K562 (cell line): ENCODE data around the gene MAML3. TPM values are rescaled to one million over a fixed set of nuclear protein-coding genes. Genes with fewer than 3 reads are reported as not detected.

ENCODE experiments used
- ARNT ChIP-seq, 2 experiments: fragments of 450-650 bp; IDR thresholded peaks; 2 replicates each; pipeline ENCODE4 v1.6.1; 2016; ENCODE audit warnings: mild to moderate bottlenecking in 1 of 2
- BHLHE40 ChIP-seq: IDR thresholded peaks from 2 replicates; pipeline ENCODE4 v1.6.1; 2011; ENCODE audit warnings: low read length, improper control_type of control experiment
- BRD9 ChIP-seq: fragments of 450-650 bp; IDR thresholded peaks from 2 replicates; pipeline ENCODE4 v1.6.1; 2018; ENCODE audit warnings: low read depth; ENCODE audit not compliant: partially characterized antibody
- DPF2 ChIP-seq: fragments of 450-650 bp; IDR thresholded peaks from 2 replicates; pipeline ENCODE4 v1.6.1; 2016
- FIP1L1 ChIP-seq: fragments of 200-400 bp; formaldehyde crosslinking; IDR thresholded peaks from 2 replicates; pipeline ENCODE4 v1.6.1; 2018; ENCODE audit warnings: mild to moderate bottlenecking, low read depth, low read length; ENCODE audit not compliant: poor library complexity, severe bottlenecking
- GABPA ChIP-seq: fragments of 200-800 bp; sonication (Bioruptor generic); conservative IDR thresholded peaks from 2 replicates; pipeline ENCODE4 v1.6.1; 2016; ENCODE audit warnings: low read depth, missing genetic modification characterization, missing compliant biosample characterization
- KDM2B ChIP-seq: fragments of 250-450 bp; sonication (Bioruptor Pico); IDR thresholded peaks from 2 replicates; pipeline ENCODE4 v1.8.0; 2021; ENCODE audit warnings: mild to moderate bottlenecking, moderate library complexity
- MTF1 ChIP-seq: fragments of 250-450 bp; sonication (Bioruptor Pico); IDR thresholded peaks from 2 replicates; pipeline ENCODE4 v1.9.0; 2021; ENCODE audit warnings: moderate library complexity, mild to moderate bottlenecking, inconsistent platforms, borderline replicate concordance
- NCOA6 ChIP-seq: fragments of 450-650 bp; IDR thresholded peaks from 2 replicates; pipeline ENCODE4 v1.6.1; 2017; ENCODE audit warnings: mild to moderate bottlenecking
- RBFOX2 ChIP-seq: fragments of 200-400 bp; formaldehyde crosslinking; IDR thresholded peaks from 2 replicates; pipeline ENCODE4 v1.6.1; 2017; ENCODE audit warnings: low read depth, mild to moderate bottlenecking, low read length, moderate library complexity
- SIX5 ChIP-seq, 2 experiments: IDR thresholded peaks; 2 replicates each; pipeline ENCODE4 v1.6.1; 2011; ENCODE audit warnings: low read length in 2 of 2, borderline replicate concordance in 1 of 2, low read depth in 1 of 2, mild to moderate bottlenecking in 1 of 2, moderate library complexity in 1 of 2; ENCODE audit not compliant: insufficient read depth in 1 of 2
- SREBF2 ChIP-seq: sonication (generic); formaldehyde crosslinking; IDR thresholded peaks from 2 replicates; pipeline ENCODE4 v1.4.0; 2020; ENCODE audit warnings: mild to moderate bottlenecking, missing genetic modification reagents
- TFAM ChIP-seq: fragments of 250-450 bp; sonication (Bioruptor Pico); conservative IDR thresholded peaks from 2 replicates; pipeline ENCODE4 v1.5.0; 2021; ENCODE audit warnings: mild to moderate bottlenecking, moderate library complexity
- ZBTB8A ChIP-seq: fragments of 450-650 bp; IDR thresholded peaks from 2 replicates; pipeline ENCODE4 v1.6.1; 2018; ENCODE audit warnings: mild to moderate bottlenecking, moderate library complexity; ENCODE audit not compliant: partially characterized antibody
- ZNF592 ChIP-seq: fragments of 450-650 bp; IDR thresholded peaks from 2 replicates; pipeline ENCODE4 v1.6.1; 2017; ENCODE audit warnings: antibody characterized with exemption, mild to moderate bottlenecking
- ZSCAN32 ChIP-seq: fragments of 450-650 bp; formaldehyde crosslinking; IDR thresholded peaks from 2 replicates; pipeline ENCODE4 v1.4.0; 2020; ENCODE audit warnings: mild to moderate bottlenecking, moderate library complexity
- polyA plus RNA-seq, 8 experiments: library from polyadenylated mRNA; depleted of rRNA in 4 of 8; stranded (reverse) in 5 of 8; unstranded in 3 of 8; fragments of >200 nt; fragmentation: Nextera tagmentation in 2 of 8; fragmentation: Illumina TruSeq in 1 of 8; extraction: Ambion mirVana in 2 of 8; extraction: Trizol in 1 of 8; gene quantifications; 2 replicates each; pipeline versions ENCODE4 v1.2.1 to v1.2.3, GENCODE V29; 2011 to 2014; ENCODE audit warnings: inconsistent platforms in 1 of 8, missing spikeins in 1 of 8
- total RNA-seq, 7 experiments: library from RNA; depleted of rRNA in 6 of 7; stranded (reverse); fragments of >200 nt in 6 of 7; fragmentation: Illumina TruSeq in 2 of 7; extraction: Trizol in 2 of 7; gene quantifications; 2 replicates each; pipeline versions ENCODE4 v1.2.1 to v1.2.3, GENCODE V29; 2011 to 2021; ENCODE audit warnings: low replicate concordance in 1 of 7
- TF ChIP-seq, protein P1 (sequence below): sonication (generic); formaldehyde crosslinking; IDR thresholded peaks from 2 replicates; pipeline ENCODE4 v1.8.1; 2023; ENCODE audit warnings: mild to moderate bottlenecking, missing genetic modification reagents
- TF ChIP-seq, protein P2 (sequence below): sonication (generic); formaldehyde crosslinking; IDR thresholded peaks from 2 replicates; pipeline ENCODE4 v1.8.0; 2022; ENCODE audit warnings: mild to moderate bottlenecking, missing genetic modification reagents

Gene MAML3
- total and polyA plus RNA-seq, 9 of the 15 experiments (the other 6 are each of a cell fraction or from before 2014, with no cell fraction given): 0.01 to 0.55 (median 0.25) TPM

GRCh38 chr4:140150886-140151698 lies 2.9 kb downstream of the MAML3 start (continued):
- TF ChIP-seq FIP1L1: no peak
- TF ChIP-seq GABPA (tag): peak; percentile 53
- TF ChIP-seq SIX5 (IDR thresholded peaks at IDR 0.05; ENCODE audit: borderline replicate concordance in 1 of 2, insufficient read depth in 1 of 2, low read depth in 1 of 2, low read length in 2 of 2): no peak
- TF ChIP-seq RBFOX2: peak; percentile 74
- TF ChIP-seq ZSCAN32 (CRISPR knock-in tag): no peak
- no peak for TF ChIP-seq ARNT (IDR thresholded peaks at IDR 0.05)
- TF ChIP-seq ZNF592: no peak
- 0 out of 2 replicates have a peak, but pooled peaks have one; percentile 28 for TF ChIP-seq KDM2B
- TF ChIP-seq BHLHE40: peak; percentile 52
- TF ChIP-seq NCOA6: peak; percentile 27; the same call in 1 of the 2 replicates
- no peak for TF ChIP-seq TFAM (CRISPR knock-in tag)
- TF ChIP-seq BRD9: no peak
- no peak for TF ChIP-seq SREBF2 (CRISPR knock-in tag)
- TF ChIP-seq, protein P1, sequence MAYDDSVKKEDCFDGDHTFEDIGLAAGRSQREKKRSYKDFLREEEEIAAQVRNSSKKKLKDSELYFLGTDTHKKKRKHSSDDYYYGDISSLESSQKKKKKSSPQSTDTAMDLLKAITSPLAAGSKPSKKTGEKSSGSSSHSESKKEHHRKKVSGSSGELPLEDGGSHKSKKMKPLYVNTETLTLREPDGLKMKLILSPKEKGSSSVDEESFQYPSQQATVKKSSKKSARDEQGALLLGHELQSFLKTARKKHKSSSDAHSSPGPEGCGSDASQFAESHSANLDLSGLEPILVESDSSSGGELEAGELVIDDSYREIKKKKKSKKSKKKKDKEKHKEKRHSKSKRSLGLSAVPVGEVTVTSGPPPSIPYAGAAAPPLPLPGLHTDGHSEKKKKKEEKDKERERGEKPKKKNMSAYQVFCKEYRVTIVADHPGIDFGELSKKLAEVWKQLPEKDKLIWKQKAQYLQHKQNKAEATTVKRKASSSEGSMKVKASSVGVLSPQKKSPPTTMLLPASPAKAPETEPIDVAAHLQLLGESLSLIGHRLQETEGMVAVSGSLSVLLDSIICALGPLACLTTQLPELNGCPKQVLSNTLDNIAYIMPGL (CRISPR knock-in tag): no peak
- TF ChIP-seq DPF2: no peak
- TF ChIP-seq MTF1 (CRISPR knock-in tag): no peak
- TF ChIP-seq, protein P2, sequence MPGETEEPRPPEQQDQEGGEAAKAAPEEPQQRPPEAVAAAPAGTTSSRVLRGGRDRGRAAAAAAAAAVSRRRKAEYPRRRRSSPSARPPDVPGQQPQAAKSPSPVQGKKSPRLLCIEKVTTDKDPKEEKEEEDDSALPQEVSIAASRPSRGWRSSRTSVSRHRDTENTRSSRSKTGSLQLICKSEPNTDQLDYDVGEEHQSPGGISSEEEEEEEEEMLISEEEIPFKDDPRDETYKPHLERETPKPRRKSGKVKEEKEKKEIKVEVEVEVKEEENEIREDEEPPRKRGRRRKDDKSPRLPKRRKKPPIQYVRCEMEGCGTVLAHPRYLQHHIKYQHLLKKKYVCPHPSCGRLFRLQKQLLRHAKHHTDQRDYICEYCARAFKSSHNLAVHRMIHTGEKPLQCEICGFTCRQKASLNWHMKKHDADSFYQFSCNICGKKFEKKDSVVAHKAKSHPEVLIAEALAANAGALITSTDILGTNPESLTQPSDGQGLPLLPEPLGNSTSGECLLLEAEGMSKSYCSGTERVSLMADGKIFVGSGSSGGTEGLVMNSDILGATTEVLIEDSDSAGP: no peak
- TF ChIP-seq ZBTB8A: no peak
